Jurkat, Clone E6-1 (cell line): ENCODE results near the gene DKK1. TPM values are rescaled to one million over a fixed set of nuclear protein-coding genes. Genes with fewer than 3 reads are reported as not detected.

Experiments used
- DNase-seq: peaks from one replicate; pipeline ENCODE4 v3.0.0-alpha.2; 2011; ENCODE audit warnings: low read depth, low spot score
- H3K4me3 ChIP-seq: 2 replicates; pipeline ENCODE4 v1.5.1; 2011; ENCODE audit warnings: mild to moderate bottlenecking, low read length, control low read depth, moderate library complexity
- polyA plus RNA-seq: library from polyadenylated mRNA; unstranded; fragments of >200 nt; gene quantifications from one replicate; pipeline ENCODE4 v1.2.1, GENCODE V29; 2012; ENCODE audit warnings: missing spikeins; ENCODE audit not compliant: insufficient read length, insufficient read depth

The DKK1 gene, protein sequence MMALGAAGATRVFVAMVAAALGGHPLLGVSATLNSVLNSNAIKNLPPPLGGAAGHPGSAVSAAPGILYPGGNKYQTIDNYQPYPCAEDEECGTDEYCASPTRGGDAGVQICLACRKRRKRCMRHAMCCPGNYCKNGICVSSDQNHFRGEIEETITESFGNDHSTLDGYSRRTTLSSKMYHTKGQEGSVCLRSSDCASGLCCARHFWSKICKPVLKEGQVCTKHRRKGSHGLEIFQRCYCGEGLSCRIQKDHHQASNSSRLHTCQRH
- not detected for polyA plus RNA-seq

DNA sequence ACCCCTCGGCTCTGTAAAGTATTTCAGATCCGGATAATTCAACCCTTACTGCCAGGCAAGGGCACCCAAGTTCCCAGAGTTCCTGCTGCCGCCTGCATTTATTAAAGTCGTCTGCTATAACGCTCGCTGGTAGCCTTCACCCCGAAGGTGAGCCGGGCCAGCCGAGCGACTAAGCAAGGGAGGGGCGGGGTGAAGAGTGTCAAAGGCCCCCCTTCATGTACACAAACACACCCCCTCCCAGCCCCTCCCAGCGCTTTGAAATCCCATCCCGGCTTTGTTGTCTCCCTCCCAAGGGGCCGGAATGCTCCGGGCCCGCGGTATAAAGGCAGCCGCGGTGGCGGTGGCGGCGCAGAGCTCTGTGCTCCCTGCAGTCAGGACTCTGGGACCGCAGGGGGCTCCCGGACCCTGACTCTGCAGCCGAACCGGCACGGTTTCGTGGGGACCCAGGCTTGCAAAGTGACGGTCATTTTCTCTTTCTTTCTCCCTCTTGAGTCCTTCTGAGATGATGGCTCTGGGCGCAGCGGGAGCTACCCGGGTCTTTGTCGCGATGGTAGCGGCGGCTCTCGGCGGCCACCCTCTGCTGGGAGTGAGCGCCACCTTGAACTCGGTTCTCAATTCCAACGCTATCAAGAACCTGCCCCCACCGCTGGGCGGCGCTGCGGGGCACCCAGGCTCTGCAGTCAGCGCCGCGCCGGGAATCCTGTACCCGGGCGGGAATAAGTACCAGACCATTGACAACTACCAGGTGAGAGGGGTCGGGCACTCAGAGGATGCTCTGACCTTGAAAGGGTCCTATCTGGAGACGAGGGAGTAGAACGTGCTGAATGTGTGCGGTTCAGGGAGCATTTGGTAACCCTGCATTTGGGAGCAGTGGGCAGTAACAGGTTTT, at the start of gene DKK1:
DKK1 (plus strand) TSS at position 349 of the 889 bp plus-strand sequence; CDS start at position 503, 154 bp downstream.
- DNase-seq: no peak
- no peak within 1 kb of the TSS for H3K4me3 ChIP-seq

DNA sequence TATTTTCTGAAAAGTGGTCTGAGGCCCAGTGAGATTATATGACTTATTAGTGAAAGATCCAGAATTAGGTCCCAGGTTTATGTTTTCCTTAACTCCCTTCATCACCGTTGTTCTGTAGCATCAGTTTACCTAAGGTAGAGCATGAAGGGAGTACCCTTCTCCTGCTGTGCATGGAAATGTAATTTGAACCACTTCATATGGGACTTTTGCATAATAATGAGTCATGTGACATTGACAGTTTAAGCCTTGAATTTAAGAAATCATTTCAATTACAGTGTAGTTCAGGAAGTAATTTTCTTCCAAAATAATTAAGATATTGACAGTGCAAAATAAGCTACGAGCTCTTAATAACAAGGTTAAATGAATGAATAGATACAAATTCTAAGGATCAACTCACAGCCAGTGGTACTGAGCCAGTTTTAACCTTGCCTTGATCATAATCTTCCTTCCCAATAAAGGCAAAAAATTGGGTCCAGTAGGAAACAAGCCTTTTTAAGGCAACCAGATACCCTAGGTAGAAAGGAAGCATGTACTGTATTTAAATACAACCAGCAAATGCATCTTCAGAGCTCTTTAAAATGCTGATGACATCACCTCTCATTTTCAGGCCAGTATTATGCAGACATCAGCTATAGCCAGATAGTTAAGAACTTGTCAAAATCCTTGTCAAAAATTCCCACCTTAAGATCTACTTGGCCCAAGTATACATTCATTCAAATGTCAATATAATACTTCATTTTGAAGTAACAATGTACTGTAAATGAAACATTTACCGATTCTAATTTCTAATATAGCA, 48.8 kb upstream of the DKK1 start:
- no peak overlapping the region for H3K4me3 ChIP-seq
- DNase-seq: no peak

DNA sequence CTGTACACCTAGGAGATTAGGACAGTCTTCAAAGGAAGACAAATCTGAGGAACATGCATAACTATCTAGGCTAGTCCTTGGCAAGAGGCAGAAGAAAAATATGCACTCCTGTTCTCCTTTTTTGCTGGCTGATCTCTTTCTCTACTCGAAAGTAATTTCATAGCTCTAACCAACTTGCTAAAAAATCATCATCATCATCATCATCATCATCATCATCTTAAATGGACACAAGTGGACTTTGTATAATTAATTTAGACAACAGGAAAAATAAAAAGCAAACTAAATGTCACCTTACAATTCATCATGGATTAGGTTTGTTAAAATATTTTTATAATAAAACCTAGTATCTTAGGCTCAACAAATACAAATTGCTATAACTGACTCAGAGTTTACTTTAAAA, 47.2 kb upstream of the DKK1 start:
- DNase-seq: no peak
- no peak overlapping the region for H3K4me3 ChIP-seq

GRCh38 chr10:52268790-52269189, 45.3 kb upstream of the DKK1 start:
- no peak for DNase-seq

GRCh38 chr10:52269233-52269632, 44.8 kb upstream of the DKK1 start:
- H3K4me3 ChIP-seq: no peak overlapping the region
- no peak for DNase-seq

More at GRCh38 chr10:52268790-52269189, 45.3 kb upstream of the DKK1 start:
- H3K4me3 ChIP-seq: no peak overlapping the region

DNA sequence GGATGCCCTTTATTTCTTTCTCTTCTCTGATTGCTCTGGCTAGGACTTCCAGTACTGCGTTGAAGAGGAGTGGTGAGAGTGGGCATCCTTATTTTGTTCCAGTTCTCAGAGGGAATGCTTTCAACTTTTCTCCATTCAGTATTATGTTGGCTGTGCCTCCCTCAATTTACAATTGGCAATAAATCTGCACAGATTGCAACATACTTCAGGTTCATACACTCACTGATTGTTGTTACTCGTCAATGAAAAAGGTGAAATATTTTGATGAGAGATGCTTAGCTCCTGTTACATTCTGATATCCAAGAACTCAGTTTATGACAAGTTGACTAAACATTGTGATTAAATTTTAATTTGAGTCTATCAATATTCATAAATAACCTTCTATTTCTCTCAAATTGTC, 37.9 kb upstream of the DKK1 start:
- H3K4me3 ChIP-seq: no peak overlapping the region
- DNase-seq: no peak

DNA sequence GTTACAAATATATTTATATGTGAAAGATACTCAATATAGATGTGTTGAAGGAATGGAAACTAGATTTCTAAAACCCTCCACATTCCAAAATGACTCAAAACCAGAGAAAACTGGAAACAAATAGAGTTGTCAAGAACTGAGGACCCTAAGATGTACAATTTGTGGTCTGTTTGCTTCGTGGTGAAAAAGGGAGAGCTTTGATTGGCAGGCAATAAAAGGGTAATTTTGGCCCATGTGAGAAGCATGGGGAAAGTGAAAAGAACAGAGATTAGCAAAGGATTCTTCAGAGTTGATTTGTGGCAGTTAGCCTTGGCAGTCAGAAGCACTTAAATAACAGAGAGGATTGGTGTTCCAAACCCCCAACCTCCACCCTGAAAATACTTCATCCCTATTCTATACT, 37.1 kb upstream of the DKK1 start:
- DNase-seq: no peak
- no peak overlapping the region for H3K4me3 ChIP-seq

DNA sequence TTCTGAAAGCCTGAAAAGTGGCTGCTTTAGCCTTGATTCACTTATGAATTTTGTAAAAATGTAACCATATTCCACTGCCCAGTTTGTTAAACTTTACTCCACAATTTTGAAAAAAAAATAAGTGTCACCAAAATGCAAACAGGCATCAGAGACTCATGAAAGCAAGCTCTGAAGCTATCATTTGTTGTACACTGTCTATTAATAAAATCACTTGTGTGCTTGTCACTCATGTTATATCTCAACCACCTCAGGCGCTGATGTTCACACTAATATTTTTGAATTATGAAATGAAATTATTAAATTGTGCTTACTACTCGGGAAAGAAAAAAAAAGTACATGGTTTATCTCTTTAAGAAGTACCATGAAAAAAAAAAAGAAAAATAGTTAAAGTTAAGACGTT, 34.5 kb upstream of the DKK1 start:
- no peak for DNase-seq
- no peak overlapping the region for H3K4me3 ChIP-seq

DNA sequence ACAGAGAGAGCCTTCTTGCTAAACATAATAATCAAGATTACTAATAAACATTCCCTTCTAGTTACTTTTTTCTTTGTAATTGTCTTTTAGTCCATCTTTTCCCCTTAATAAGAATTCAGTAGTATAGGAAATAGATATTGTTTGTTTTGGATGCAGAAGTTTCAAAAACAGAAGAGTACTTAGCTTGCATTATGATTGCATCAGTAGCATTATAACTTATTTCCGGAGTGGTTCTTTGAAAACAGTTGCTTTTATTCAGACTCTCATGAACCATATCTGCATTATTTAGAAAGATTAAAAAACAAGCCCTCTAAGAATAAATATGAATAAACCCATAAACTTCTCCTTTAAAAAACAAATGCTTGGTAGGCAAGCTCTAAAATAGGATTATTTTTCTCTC, 34.0 kb upstream of the DKK1 start:
- H3K4me3 ChIP-seq: no peak overlapping the region
- DNase-seq: no peak

DNA sequence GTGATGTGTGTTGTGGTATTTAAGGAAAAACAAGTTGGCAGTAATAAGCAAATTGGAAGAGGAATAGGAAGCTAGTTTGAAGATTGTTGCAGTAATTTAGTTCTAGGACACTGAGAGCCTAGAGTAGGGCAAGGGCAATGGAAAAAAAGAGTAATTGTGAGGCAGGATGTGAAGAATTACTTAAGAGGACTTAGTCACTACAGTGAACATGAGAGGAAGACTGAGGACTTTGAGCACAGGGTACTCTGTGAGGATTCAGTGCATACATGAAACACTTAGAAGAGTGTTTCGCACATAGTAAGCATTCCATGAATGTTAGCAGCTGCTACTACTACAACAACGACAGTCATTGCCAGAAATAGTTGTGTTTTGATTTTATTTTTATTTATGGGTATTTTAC, 30.9 kb upstream of the DKK1 start:
- no peak for DNase-seq

GRCh38 chr10:52284416-52285013, 29.6 kb upstream of the DKK1 start:
- no peak overlapping the region for H3K4me3 ChIP-seq
- no peak for DNase-seq

More for the DNA sequence above, 30.9 kb upstream of the DKK1 start:
- no peak overlapping the region for H3K4me3 ChIP-seq

DNA sequence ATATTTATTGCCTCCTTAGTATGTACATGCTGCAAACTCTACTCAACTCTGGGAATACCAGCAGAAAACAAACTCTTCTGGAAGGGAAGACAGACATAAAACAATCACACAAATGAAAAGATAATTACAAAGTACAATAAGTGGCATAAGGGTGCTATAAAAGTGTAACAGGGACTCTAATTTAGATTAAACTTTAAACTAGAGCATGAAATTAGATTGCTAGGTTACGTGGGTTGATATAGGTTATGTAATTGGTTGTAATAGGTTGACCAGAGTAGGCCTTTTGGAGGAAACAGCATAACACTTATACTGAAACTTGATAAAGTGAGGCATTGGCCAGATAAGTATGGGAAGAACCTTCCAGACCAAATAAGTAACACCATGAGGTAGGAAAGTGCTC, 26.2 kb upstream of the DKK1 start:
- H3K4me3 ChIP-seq: no peak overlapping the region
- no peak for DNase-seq

GRCh38 chr10:52297747-52298146, 16.3 kb upstream of the DKK1 start:
- no peak for DNase-seq
- H3K4me3 ChIP-seq: no peak overlapping the region

GRCh38 chr10:52300599-52301277, 13.3 kb upstream of the DKK1 start:
- H3K4me3 ChIP-seq: no peak overlapping the region
- DNase-seq: no peak

DNA sequence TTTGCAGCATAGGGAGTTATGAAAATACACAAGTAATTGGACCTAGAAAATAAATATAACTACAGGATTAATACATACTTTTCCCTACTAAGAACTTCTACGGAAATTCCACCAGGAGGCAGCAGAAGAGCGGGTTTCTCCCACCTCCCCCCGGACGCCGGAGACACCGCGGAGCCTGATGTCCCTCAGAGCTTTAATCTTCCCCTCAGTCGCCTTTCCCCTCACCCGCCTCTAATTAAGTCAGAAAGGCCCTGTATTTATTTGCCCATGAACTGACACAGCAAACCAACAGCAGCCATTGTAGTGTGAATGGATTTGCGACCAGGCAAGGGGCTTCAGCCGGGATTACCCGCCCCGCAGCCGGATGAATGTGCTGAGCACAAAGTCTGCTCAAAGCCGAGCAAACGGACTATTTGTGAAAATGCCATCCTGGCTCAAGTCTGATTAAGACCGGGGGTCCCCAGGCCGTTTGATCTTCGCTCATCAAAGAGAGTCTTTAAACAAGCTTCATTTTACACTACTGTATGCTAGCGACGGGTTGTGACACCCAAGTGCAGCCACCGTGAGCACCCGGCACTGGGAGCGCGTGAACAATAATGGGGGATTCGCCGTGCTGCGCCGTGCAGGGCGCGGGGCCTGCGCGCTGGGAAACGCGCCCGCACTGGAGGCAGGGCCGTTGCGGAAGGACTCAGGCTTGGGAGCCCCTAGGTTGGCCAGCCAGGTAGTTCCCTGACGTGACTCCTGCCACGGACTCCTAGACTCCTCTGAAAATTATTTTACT, 5.6 kb upstream of the DKK1 start:
- DNase-seq: peak; percentile 28
- no peak overlapping the region; the same call in 1 of the 2 replicates for H3K4me3 ChIP-seq

DNA sequence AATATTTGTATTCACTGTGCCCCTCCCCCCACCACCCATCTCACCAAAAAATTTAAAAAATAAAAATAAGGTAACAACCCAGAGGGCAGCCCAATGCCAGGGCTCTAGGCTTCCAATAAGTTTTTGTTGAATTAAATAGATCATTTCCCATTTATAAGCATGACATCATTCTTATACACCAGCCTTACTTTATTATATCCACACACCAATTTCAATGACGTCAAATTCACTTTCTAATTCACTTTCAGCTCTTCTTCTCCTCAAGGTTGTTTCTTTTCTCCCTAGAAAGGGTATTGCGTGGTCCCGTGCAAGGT, 1.2 kb upstream of the DKK1 start:
- no peak overlapping the region for H3K4me3 ChIP-seq
- no peak for DNase-seq

DNA sequence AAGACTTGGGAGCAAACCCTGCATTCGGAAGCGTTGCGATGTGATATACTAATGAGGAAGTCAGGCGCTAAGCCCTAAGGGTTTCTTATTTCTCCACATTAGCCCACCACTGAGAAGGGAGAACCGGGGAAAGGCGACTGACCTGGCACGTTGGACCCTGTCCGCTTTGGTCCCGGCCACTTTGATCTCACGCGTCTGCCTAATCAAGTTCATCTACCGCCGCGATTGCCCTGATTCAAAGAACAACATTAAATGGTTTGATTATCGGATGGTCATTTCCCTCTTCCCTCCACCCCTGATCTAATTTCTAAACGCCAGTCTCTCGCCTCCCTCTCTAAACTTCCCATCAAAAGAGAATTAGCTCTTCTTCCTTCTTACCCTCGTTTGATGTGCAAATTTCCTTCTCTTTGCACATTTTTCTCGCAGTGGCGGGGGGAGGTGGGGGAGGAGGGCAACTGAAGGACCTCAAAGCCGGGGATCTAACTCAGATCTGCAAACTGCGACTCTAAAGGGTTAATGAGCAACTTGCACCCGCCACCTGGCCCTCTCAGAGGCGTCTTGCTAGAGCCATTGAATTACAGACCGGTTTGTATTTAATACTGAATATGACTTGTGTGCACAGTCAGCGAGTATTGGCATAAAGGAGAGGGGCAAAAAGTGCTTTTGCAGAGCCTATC, 687 bp upstream of the DKK1 start:
- no peak overlapping the region for H3K4me3 ChIP-seq
- DNase-seq: no peak
